HL-60 (cell line): ENCODE data around the gene PLSCR5.

Experiments
- DNase-seq, 2 experiments: peaks; one replicate each; pipeline ENCODE4 v3.0.0-alpha.2; 2010 to 2020; ENCODE audit warnings: low read depth in 1 of 2, low spot score in 1 of 2
- H3K27ac ChIP-seq: fragments of 250-450 bp; sonication (Bioruptor Pico); replicated peaks from 2 replicates; pipeline ENCODE4 v1.5.1; 2020; ENCODE audit warnings: mild to moderate bottlenecking, moderate library complexity
- H3K27me3 ChIP-seq: fragments of 250-450 bp; sonication (Bioruptor Pico); 2 replicates; pipeline ENCODE4 v1.5.1; 2021; ENCODE audit warnings: mild to moderate bottlenecking, moderate library complexity; ENCODE audit not compliant: insufficient read depth, poor library complexity, severe bottlenecking
- H3K4me3 ChIP-seq: replicated peaks from 2 replicates; pipeline ENCODE4 v1.5.1; 2011; ENCODE audit warnings: mild to moderate bottlenecking, control low read depth, low read length; ENCODE audit not compliant: insufficient read depth
- CTCF ChIP-seq: IDR thresholded peaks from one replicate; pipeline ENCODE4 v1.5.1; 2011; ENCODE audit warnings: low read length, control low read depth, inconsistent platforms; ENCODE audit not compliant: insufficient read depth
- GABPA ChIP-seq: IDR thresholded peaks from 2 replicates; pipeline ENCODE4 v1.6.1; 2012; ENCODE audit warnings: low read depth
- POLR2AphosphoS5 ChIP-seq: IDR thresholded peaks from 2 replicates; pipeline ENCODE4 v1.6.1; 2012; ENCODE audit warnings: low read depth
- REST ChIP-seq: IDR thresholded peaks from 2 replicates; pipeline ENCODE4 v1.6.1; 2012; ENCODE audit warnings: low read depth; ENCODE audit not compliant: insufficient replicate concordance
- SPI1 ChIP-seq: IDR thresholded peaks from 2 replicates; pipeline ENCODE4 v1.6.1; 2012; ENCODE audit warnings: low read depth, mild to moderate bottlenecking, borderline replicate concordance

Gene PLSCR5

GRCh38 chr3:146637871-146638270, 32.7 kb upstream of the PLSCR5 start:
- H3K27me3 ChIP-seq: no peaks in the 10 kb centered on the region
- no peak for DNase-seq
- TF ChIP-seq CTCF: no peak
- no peak overlapping the region for H3K4me3 ChIP-seq
- H3K27ac ChIP-seq: no peak overlapping the region

- no peaks in the 10 kb centered on the region for H3K27me3 ChIP-seq
- no peak overlapping the region for H3K4me3 ChIP-seq
- DNase-seq: no peak
- no peak for TF ChIP-seq REST
- no peak for TF ChIP-seq GABPA
- TF ChIP-seq POLR2AphosphoS5: no peak
- H3K27ac ChIP-seq: no peak overlapping the region
These were observed 31.7 kb upstream of the PLSCR5 start for GRCh38 chr3:146636881-146637280.

- TF ChIP-seq SPI1: no peak
- TF ChIP-seq REST: no peak
- TF ChIP-seq GABPA: no peak
- no peak for TF ChIP-seq CTCF
- TF ChIP-seq POLR2AphosphoS5: no peak
- no peak overlapping the region for H3K27ac ChIP-seq
- H3K4me3 ChIP-seq: no peak overlapping the region
- no peak for DNase-seq
- H3K27me3 ChIP-seq: no peaks in the 10 kb centered on the region
These were observed 29.2 kb upstream of the PLSCR5 start for GRCh38 chr3:146634346-146634745.

DNA sequence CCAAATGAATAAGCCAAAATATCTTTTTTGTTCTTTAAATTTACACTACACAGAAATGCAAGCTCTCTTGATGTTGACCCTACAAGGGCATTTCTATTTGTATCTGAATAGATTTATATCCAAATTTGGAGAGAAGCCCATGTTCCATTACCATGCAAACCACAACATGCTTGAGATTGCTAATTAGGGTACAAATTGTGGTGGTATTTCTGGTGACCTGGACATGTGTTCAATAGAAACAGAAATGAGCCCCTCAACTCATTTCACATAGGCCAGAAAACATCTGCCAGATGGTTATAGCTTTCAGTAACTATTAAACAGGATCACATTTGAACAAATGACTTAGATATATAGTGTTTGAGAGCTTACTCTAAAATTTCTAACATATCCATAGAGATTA, 23.5 kb upstream of the PLSCR5 start:
- no peak overlapping the region for H3K27ac ChIP-seq
- DNase-seq: no peak
- H3K4me3 ChIP-seq: no peak overlapping the region
- no peak for TF ChIP-seq SPI1
- no peak for TF ChIP-seq CTCF
- H3K27me3 ChIP-seq: no peaks in the 10 kb centered on the region
